ENCODE results near the gene GPHA2.
"Not testable (repeated sequence)": the region's sequence is repeated elsewhere in the genome, so short reads cannot be mapped to it uniquely, and the experiment has no call there.

Gene GPHA2, protein sequence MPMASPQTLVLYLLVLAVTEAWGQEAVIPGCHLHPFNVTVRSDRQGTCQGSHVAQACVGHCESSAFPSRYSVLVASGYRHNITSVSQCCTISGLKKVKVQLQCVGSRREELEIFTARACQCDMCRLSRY

DNA sequence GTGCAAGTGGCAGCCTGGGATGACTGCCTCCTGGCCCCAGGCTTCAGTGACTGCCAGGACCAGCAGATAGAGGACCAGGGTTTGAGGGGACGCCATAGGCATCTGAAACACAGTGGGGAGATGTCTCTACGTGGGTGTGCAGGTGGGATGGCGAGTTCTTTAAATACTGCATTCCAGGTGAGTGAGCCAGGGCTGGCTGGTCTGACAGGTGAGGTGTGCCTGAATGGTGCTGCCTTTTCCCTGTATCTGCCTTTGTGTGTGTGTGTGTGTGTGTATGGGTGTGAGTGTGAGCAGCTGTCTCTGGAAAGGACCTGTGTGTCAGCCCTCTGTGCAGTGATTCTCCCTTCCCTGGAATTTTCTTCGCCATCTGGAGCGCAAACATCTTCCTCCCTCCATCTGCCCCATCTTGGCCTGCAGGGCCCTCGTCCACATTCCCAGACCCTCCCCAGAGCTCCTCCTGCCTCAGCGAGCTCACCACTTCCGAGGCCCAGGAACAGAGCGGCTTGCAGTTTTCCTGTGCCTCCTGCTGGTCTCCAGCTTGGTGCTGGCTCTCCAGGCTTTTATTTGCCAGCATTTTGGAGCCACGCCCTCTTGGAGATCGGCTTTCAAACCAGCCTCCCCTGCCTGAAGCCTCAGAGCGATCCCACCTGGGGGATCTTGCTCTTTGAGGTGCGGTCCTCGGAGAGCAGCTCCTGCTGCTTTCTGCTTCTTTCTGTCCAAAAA, at the start of gene GPHA2:
GPHA2 (minus strand) TSS at position 535 of the 723 bp plus-strand sequence; CDS start at position 102, 433 bp downstream.
- DNase-seq (ENCODE audit: low spot score) = peak; percentile 70

DNA sequence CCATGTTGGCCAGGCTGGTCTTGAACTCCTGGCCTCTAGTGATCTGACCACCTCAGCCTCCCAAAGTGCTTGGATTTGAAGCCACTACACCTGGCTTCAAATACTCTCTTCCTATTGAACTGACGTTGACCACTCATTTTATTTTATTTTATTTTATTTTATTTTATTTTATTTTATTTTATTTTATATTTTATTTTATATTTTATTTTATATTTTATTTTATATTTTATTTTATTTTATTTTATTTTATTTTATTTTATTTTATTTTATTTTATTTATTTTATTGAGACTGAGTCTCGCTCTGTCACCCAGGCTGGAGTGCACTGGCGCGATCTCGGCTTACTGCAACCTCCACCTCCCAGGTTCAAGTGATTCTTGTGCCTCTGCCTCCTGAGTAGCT, 47.6 kb upstream of the GPHA2 start:
- DNase-seq (ENCODE audit: low spot score) = not testable (repeated sequence)

DNA sequence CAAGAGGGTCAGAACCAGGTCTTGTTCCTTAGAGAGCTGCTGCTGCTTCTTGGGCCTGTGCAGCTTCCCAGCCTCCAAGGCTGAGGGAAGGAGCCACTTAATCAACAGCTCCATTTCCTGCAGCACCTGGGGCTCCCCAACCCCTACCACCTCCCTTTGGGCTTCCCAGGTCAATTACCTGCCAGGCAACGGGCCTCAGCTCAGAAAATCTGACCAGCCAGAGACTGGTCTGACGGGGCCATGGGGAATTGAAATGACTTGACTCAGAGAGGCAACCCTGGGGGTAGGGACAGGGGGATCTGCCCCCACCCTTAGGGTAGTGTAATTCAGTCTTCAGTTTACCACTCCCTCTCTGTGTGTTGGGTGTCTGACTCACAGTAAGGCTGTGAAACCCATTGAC, 41.0 kb upstream of the GPHA2 start:
- no peak for DNase-seq (ENCODE audit: low spot score)

DNA sequence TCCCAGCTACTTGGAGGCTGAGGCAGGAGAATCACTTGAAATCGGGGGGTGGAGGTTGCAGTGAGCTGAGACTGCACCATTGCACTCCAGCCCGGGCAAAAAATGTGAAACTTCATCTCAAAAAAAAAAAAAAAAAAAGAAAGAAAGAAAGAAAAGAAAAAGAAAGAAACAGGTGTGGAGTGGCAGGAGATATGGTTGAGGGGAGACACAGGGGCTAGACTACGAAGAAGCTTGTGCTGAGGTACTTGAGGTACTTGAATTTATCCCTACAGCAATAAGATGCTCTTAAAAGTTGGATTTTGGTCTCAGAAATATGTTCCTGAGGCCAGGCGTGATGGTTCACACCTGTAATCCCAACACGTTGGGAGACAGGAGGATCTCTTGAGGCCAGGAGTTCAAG, 38.4 kb upstream of the GPHA2 start:
- no peak for DNase-seq (ENCODE audit: low spot score)

DNA sequence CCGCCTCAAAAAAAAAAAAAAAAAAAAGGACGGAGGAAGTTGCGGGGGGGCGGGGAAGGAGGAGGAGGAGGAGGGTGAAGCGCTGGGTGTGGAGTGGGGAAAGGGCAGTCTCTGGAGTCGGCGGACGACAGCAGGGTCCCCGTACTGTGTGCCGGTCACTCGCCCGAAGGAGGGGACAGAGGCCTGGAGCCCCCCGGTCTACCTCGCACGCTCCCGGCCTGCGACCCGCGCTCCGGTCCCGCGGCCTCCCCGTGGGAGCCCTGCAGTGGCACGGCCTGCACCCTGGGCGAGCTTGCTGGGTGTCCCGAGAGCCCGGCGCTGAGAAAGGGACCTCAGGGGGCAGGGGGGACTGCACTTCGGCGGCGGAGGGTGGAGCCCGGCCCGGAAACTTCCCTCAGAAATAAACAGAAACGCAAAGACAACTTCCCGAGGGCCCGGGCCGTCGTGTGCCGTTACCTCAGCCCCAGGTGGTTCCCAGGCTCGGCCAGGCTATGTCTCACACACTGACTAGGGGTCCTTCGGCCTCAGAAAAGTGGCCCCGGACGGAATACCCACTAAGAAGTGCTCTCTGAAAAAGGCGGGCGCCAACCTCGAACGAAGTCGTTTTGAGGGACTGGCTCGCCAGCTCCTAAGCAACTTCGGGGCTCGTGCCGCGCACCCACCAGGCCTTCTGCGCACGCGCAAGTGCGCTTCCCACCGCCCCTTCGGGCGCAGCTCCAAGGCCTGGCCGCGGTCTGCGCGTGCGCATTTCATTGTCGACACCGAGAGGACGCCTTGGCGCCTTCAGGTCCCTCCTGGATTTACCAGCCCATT, 35.9 kb upstream of the GPHA2 start, which contains the start of gene MAJIN:
MAJIN (minus strand) TSS at position 688 of the 813 bp plus-strand sequence. CDS start 12,703 bp downstream, outside the sequence.
- peak; percentile 74 for DNase-seq (ENCODE audit: low spot score)

DNA sequence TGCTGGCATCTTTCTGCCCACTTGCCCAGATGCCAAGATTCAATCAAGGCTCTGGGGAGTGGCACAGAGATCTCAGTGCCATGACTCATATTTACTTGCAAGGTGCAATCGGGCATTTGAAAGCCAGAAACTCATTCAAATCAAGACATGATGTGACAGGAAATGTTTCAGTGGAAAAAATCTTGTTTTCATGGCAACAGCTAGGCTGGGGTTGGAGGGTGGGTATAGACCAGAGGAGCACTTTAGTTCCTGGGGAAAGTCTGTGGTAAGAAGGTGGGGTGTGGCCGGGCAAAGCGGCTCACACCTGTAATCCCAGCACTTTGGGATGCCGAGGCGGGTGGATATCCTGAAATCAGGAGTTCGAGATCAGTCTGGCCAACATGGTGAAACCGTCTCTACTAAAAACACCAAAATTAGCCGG, 35.0 kb upstream of the GPHA2 start:
- DNase-seq (ENCODE audit: low spot score) = no peak

DNA sequence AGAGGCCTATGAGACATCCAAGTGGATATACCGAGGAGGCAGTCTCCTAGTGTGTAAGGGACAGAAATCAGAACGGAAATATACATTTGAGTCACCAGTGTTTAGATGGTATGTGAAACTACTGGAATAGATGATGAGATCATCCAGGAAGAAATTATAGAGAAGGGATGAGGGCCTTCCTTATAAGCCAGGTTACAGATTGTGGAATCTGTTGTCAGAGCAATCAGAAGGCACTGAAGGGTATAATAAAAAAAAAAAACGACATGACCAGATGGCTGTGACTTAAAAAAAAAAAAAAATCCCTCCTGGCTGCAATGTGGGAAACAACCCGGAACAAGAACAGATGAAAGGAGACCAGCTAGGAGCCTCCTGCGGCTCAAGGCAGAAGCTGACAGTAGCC, 33.5 kb upstream of the GPHA2 start:
- no peak for DNase-seq (ENCODE audit: low spot score)

DNA sequence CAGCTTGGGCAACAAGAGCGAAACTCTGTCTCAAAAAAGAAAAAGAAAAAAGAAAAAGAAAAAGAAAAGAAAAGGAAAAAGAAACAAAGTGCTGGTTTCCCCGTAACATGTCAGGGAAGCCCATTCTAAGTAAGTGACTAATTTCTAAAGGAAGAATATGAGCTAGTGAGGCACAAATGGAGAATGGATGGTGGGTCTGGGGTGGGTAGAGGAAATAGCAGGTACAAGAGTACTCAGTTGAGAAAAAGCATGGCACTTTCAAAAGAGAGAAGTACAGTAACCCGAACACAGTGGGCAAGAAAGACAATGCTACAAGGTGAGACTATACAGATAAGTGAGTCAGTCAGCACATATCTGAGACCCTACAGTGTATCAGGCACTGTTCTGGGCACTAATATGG, 31.7 kb upstream of the GPHA2 start:
- DNase-seq (ENCODE audit: low spot score) = no peak

DNA sequence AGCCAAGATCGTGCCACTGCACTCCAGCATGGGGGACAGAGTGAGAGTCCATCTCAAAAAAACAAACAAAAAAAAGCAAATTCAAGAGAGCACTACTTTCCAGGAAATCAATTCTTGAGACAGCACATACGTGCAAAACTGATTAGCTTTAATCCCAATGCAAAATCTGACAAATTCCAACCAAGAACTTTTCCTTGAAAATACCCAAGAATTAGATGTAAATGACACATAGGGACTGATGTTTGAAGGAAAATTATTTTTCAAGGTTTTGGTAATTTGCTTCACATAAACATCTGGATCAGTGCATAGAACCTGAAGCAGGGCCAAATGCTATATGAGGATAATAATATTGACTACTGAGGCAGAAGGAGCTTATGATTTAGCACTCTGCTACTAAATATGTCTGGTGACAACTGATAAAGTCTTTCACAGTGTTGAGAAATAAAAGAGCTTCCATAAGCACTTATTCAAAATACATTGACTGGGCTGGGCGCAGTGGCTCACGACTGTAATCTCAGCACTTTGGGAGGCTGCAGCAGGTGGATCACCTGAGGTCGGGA, 27.5 kb upstream of the GPHA2 start:
- DNase-seq (ENCODE audit: low spot score) = no peak

DNA sequence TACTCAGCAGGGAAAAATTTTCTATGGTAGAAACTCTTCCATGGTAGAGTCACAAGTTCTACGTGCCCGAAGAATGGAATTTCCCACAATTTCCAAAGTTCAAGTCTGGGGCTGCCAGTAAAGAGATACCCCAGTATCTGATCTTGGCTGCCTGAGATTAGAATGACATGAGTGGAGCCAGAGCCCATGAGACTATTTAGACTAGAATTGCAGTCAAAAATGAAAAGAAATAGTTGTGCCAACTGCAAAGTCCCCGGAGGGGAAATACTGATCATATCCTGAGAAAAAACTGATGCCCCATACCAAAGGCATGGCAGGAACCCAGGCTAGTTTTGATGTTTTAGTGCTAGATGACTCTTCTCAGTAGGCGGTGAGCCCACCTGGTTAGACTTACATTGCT, 25.0 kb upstream of the GPHA2 start:
- DNase-seq (ENCODE audit: low spot score) = no peak

DNA sequence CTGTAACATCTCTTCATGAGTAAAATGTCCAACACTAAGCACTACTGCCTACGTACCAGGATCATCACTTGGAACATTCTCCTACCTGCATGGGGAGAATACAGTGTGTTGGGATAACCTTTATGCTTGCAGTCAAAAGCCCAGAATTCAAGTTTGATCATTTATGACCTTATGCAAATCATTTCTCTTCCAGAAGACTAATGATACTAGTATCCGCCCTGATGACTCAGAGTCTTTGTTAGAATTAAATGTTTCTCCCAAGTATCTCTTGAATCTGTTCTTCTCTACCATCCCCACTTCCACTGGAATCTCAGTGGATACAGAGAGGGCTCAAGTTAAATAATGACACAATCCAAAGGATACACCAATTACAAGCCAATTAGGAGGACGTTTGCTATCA, 23.8 kb upstream of the GPHA2 start:
- no peak for DNase-seq (ENCODE audit: low spot score)

DNA sequence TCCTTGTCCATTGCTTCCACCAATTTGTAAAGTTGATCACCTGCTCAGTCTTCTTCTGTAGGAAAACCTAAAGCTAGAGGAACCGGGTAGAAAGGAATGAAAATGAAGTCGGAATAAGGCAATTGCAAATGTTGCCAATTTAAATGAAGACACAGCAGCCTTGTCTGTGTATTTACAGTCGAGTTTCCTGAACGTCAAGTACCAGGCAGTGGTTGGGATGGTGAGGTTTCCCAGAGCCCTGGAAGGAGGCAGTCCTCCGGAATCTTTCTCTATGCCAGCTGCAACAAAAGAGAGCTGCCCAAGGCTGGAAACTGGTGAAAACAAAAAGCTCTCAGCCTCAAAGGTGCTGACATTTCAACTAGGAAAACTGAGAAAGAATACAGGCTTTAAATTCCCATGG, 18.5 kb upstream of the GPHA2 start:
- DNase-seq (ENCODE audit: low spot score) = no peak

DNA sequence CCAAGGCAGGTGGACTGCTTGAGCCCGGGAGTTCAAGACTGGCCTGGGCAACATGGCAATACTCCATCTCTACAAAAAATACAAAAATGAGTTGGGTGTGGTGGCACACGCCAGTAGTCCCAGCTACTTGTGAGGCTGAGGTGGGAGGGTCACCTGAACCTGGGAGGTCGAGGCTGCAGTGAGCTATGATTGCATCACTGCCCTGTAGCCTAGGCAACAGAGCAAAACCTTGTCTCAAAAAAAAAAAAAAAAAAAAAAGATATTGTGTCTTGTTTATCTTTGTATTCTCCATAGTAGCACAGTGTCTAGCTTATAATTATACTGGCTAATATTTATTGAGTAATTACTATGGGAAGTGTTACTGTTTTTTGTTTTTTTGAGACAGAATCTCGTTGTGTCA, 15.8 kb upstream of the GPHA2 start:
- no peak for DNase-seq (ENCODE audit: low spot score)

DNA sequence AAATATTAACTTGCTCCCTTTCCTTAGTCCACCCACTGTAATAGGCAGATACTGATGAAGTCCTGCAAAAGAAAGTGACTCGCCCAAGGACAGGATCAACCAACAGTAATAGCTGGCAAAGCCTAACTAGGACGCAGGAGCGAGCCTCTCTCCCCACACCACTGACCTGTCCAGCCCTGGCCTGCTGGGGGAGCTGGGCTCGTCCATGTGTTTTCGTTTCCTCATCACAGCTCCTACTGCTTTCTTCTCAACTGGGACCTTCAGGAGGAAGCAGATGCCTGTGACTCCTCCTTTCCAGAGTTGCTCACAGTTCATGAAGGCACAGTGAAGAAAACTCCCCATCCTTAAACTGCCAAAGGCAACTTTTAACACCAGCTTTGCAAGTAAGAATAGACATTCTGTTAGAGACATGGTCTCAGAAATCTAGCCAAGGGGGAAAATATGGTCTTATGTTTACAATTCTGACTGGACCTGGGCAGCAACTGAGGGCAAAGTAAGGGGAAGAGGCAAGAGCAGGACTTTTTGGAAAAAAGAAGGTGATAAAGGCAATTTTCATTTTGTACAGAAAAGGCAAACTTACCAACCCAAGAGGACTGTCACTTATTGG, 11.6 kb upstream of the GPHA2 start:
- DNase-seq (ENCODE audit: low spot score) = no peak

DNA sequence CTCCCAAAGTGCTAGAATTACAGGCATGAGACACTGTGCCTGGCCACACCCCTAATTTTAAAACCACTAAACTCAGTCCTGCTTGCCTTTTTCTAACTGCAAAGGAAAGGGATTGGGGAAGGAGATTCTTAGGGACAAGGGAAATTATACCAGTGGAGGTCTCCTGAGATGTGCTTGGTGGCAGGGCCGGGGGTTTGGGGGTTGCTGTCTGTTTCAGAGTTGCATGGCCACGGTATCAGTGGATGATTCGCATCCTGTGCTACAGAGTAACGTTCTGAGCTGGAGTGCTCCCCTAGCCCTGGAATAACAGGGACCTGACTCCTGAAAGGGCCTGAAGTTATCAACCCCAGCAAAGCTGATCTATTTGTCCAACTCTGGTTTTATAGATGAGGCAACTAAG, 846 bp upstream of the GPHA2 start:
- no peak for DNase-seq (ENCODE audit: low spot score)

DNA sequence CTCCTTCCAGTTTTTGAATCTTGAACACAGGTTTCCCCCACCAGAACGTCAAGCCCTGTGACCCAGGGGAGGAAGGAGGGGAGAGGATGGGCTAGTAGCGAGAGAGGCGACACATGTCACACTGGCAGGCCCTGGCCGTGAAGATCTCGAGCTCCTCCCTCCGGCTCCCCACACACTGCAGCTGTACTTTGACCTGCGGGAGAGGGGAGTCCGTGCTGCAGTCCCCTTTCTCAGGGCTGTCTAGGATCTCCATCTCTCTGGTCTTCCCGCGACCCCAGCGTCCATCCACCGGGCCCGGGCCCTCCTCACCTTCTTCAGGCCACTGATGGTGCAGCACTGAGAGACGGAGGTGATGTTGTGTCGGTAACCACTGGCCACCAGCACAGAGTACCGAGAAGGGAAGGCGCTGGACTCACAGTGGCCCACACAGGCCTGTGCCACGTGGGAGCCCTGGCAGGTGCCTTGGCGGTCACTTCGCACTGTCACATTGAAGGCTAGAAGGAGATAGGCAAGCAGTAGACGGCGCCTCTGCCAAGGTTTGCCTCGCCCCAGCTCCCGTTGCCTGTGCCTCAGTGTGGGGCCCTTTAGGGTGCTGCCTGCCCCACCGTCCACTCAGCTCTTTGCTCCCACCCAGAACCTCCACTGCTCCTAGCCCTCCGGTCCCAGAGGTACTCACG, 873 bp downstream of the GPHA2 start:
- no peak for DNase-seq (ENCODE audit: low spot score)

DNA sequence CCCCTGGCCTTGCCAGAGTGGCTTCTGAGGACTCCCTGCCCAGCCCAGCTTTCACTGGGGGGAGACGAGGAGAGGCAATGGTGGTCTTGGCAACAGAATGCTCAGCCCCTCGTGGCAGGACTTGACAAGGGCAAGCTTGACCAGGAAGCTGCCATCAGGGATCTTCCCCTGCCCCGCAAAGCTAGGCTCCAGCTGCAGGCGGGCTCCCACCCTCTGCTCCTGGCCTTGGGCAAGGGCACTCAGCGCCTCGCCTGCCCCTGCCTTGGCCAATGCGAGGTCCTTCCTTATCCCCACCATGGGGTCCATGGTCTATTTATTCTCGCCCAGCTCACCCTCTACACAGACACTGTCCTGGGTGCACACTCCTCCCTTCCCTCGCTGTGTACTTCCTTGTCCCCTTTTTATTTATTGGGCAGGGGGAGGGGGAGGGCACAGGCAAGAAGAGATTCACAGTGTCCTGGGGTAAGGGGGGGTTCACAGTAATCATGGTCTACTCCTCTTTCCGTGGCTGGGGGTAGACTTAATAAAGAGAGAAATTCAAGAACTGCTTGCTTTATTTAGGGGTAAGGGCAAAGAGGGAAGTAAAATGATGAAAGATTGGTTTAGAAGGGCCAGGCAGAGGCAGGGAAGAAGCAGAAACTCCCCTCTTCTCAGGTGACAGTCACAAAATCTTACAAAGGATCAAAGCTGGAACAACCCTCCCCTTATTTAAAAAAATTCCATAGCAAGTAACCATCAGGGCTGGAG, 1.6 kb downstream of the GPHA2 start:
- no peak for DNase-seq (ENCODE audit: low spot score)

DNA sequence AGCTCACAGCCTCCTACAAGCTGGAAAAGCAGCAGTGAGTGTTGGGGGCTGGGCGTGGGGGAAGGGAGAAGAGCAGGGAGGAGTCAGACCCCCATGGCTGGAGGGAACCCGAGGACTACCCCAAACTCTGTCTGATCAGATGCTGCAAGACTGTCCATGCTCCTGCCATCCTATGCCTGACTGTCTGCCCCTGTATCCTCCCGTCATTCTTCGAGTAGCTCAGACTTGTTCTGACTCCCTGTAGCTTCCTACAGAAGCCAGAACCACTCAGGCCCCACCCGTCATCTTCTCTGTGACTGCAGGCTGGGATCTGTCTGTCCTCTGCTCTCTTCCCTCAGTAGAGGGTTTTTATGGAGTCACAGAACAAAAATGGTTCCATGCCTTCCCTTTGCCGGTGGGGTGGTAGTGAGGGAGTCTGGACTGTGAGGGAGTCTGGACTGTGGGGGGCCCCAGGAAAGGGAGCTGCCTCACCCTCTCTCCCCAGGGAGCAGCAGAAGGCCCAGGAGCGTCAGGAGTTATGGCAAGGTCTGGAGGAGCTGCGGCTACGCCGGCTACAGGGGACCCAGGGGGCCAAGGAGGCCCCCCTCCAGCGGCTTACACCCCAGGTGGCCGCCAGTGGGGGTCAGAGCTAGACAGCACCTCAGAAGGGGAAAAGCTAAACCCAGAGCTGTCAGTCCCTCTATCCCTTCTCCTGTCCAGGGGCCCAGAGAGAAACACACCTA, 2.3 kb downstream of the GPHA2 start:
- DNase-seq (ENCODE audit: low spot score) = no peak

DNA sequence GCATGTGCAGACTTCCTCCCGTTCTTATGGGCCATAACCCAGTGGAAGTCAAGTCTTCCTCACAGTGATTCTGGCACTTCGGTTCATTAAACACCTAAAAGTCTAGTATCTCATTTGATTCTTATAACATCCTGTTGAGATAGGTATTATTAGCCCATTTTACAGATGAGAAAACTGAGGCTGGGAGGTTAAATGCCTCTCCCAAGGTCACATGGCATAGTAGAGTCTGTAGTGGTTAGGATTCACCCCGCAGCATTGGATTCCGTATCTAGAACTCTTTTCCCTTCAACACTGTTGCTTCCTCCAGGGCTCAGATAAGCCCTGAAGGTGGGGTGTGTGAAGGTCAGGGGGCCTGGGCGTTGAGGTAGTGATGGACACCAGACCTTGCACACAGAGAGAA, 3.4 kb downstream of the GPHA2 start:
- DNase-seq (ENCODE audit: low spot score) = no peak

DNA sequence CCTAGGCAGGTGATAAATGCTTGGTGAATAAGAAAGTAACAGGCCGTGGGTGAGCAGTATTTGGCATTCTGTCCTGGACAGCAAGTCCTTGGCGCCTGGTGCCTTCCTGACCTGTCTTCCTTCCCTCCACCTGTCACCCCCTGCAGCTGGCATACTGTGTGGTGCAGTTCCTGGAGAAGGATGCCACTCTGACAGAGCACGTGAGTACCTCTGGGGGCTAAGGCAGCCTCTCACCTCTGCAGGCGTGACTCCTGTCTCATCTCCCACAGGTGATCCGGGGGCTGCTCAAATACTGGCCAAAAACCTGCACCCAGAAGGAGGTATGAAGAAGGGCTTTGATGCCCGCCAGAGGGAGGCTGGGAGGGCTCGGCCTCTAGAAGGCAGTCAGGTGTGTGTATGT, 4.4 kb downstream of the GPHA2 start:
- no peak for DNase-seq (ENCODE audit: low spot score)

All from ecto neural progenitor cell (in vitro differentiated cells).